Endothelial cell of hepatic sinusoid (primary cell): ENCODE data around the gene CH25H.

Experiments
- in situ Hi-C: cut with HindIII; loops from 2 replicates; pipeline ENCODE4 v1.10.0; 2017; ENCODE audit warnings: low sequenced_read_pairs

The CH25H gene

DNA sequence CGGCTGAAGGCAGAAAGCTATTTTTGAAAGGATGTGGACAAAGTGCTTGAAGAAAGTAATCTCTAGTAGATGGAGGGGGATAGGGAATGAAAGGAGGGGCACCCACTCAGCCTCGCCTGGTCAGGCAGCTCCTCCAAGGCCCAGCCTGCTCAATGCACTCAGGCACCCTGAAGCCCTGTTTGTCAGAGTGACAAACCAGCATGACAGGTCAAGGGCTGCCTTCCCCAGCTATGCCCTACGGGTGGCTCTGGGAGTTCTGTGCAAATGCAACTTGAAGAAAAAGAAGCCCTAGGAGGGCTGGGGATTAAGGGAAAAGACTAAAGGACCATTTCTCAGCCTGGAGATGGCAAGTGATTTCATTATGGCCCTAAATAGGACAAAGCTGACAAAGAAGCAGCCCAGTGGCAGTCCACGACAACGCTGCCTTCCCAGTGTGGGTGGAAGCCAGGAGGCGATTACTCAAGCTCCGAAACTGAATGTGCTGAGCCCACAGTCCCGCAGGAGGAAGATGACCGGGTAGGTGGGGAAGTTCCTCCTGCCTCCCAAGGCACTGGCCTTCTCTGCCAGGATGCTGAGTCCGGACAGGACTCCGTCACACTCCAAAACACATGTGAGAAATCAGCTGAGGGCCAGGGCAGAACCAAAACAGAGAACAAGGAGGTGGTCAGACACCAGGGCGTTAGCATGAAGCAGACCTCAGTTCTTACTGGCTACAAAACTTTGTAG lies 28.1 kb upstream of the CH25H start:
- in situ Hi-C loops, result no loop called here

- in situ Hi-C loops, result no loop called here
Observed at GRCh38 chr10:89233033-89233432, 25.9 kb upstream of the CH25H start.

GRCh38 chr10:89228962-89229361 lies 21.8 kb upstream of the CH25H start:
- in situ Hi-C loops, result no loop called here

DNA sequence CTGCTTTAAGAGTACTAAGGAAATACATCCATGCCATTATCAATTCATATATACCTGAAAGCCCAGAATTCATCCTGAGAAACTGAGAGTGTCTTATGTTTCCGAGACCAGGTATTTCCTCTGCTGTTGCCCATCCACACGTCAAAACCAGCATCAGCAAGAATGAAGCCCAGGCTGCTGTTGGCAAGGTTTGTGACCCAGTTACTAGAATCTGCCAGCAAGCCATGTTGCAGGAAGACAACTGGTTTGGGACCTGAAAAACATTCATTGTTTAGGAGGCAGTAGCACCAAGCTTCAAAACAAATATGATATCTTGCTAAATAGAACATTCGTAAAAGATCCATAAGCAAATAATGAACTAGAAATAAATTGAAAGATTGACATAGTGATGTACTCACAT lies 21.0 kb upstream of the CH25H start:
- in situ Hi-C loops, result no loop called here

GRCh38 chr10:89226891-89227290 lies 19.8 kb upstream of the CH25H start:
- in situ Hi-C loops, result no loop called here

GRCh38 chr10:89224739-89225443 lies 17.8 kb upstream of the CH25H start:
- in situ Hi-C loops, result no loop called here

- in situ Hi-C loops, result no loop called here
Observed at GRCh38 chr10:89221919-89222318, 14.8 kb upstream of the CH25H start.

GRCh38 chr10:89219513-89220218 lies 12.5 kb upstream of the CH25H start:
- in situ Hi-C loops, result loop anchor here (5.0 kb wide), 2 partner anchors 37 to 197 kb away; no protein-coding TSS in a partner anchor

DNA sequence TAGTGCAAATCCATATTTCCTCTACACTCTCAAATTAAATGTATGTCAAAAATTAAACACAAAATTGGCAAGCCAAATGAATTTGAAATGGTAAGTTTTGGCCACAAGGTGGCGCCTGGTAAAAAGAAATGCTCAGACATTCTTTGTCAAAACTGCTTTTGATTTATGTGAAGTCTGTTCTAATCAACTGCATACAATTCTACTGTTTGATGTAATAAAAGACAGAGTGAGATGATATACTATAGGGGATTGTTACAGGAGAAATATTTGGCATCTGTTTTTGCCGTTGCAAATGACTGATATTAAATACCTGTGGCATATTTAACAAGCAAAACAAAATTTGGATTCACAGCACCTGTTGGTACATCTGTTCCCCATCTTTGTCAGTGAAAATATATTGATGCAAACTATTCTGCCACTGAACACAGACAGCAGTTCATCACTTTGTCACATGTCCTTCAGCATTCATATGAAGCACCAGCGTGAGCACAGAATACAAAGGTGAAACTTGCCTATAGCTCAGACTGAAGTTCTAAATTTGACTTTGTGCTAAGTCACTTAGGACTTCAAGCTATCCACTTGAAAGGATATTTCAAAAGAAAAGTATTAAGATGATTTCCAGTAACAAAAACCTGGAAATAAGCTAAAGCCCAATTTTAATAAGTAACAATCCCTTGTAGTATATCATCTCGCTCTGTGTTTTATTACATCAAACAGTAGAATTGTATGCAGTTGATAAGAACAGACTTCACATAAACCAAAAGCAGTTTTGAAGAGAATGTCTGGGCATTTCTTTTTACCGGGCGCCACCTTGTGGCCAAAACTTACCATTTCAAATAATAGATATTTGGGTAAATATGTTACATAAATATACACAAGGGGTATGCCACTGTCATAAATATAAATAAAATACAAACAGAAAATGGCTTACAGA lies 10.2 kb upstream of the CH25H start:
- in situ Hi-C loops, result loop anchor here (5.0 kb wide), 2 partner anchors 35 to 195 kb away; no protein-coding TSS in a partner anchor

DNA sequence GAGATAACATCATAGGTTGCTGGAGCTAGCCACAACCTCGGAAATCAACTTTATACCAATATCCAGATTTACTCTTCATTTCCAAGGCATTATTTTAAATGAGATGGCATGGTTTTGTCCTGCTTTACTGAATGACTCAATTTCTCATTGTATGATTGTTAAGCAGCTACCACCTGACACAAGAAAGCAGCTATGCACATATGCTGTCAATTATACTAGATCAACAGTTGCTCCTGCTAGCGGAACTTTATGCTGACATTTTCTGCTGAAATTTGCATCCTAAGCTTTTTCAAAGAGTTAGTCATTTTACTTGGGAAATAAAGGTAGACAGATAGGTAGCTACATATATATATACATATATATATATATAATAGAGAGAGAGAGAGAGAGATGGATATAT lies 8.9 kb upstream of the CH25H start:
- in situ Hi-C loops, result loop anchor here (5.0 kb wide), 2 partner anchors 34 to 194 kb away; no protein-coding TSS in a partner anchor

GRCh38 chr10:89215511-89215910 lies 8.4 kb upstream of the CH25H start:
- in situ Hi-C loops, result loop anchor here (5.0 kb wide), 2 partner anchors 33 to 193 kb away; no protein-coding TSS in a partner anchor

DNA sequence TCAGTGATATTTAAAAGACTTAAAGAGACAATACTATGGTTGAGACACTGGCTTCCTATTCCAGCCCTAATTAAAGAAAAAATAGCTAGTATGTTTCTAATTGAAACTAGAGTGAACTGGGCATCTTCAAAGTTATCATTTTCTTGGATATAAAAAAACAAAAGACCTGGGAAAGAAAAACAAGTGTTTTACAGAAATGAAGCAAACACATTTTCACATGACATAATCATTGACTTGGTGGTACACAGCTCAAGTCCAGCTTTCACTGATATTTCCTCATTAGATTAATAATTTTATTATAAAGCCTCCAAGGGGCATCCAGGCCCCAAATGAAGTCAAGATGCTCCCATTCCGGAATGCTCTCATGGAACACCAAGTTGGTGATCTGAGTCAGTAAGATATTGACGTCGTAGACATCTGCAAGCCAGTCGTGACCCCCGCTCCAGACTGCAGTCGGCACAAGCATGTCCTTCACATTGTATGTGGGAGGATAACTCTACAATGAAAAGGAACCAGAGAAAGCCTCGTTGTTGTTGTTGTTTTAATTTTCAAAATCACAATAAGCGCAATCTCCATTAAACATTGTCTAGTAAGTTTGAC lies 7.5 kb upstream of the CH25H start:
- in situ Hi-C loops, result loop anchor here (5.0 kb wide), 2 partner anchors 32 to 192 kb away; no protein-coding TSS in a partner anchor

DNA sequence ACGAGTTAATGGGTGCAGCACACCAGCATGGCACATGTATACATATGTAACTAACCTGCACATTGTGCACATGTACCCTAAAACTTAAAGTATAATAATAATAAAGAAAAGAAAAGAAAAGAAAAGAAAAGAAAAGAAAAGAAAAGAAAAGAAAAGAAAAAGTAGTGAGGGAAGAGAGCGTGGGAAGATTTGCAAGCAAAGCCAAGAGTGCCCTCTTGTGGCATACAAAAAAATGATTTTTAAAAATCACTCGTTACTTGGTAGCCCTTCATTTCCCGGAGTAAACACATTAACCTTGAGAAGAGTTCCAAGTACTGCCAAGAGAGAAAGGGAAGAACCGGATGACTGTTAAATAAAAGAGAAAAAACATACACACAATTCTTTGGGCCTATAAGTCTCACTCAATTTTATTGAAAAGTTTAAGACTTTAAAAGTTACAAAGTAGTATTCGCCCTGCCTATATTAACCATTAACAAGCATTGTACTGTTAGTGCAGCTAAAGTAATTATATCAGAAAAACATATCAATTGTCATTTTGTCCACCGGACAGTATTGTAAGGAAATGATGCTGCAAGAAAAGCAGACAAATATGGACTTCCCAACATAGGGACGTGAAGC lies 6.2 kb upstream of the CH25H start:
- in situ Hi-C loops, result no loop called here

DNA sequence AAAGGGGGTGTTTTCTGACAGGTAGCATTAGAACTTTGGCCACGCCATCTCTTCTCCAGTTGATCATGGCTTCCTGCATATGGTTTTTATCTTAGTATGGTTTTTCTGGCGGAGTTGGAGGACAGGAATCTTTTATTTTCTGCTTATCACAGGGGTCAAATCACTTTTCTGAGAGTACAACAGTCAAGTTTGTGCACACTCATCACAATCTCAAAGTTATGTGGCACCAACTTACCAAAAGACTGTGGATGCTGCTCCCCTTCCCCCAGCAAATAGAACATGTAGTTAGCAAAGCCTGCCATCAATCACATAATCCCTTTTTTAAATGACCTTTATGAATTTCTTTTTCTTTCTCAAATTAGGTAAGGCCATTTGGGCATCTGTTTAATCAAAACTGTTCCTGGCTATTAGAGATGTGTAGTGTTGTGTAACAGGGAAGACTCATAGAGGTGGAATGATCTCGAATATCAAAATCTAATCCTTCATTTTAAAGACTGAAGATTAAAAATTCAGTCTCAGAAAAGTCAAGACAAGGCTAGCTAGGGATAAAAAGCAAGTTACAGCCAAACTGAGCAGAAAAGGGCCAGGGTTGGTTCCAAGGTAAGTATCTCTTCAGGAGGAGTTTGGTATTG lies 3.8 kb upstream of the CH25H start:
- in situ Hi-C loops, result no loop called here

GRCh38 chr10:89209718-89210117 lies 2.6 kb upstream of the CH25H start:
- in situ Hi-C loops, result loop anchor here (5.0 to 10.0 kb wide), 2 partner anchors 272 to 365 kb away; no protein-coding TSS in a partner anchor

GRCh38 chr10:89207801-89208551 lies 859 bp upstream of the CH25H start:
- in situ Hi-C loops, result loop anchor here (5.0 to 10.0 kb wide), 2 partner anchors 271 to 363 kb away; no protein-coding TSS in a partner anchor

- in situ Hi-C loops, result loop anchor here (5.0 to 10.0 kb wide), 2 partner anchors 269 to 362 kb away; no protein-coding TSS in a partner anchor
Observed at GRCh38 chr10:89206402-89207180, 526 bp downstream of the CH25H start.
